Activated naive CD4-positive, alpha-beta T cell treated with anti-CD3 and anti-CD28 coated beads, Interleukin-2, amount 50 U/mL, for 16 hours (primary cell): ENCODE data around the gene KL.

ENCODE experiments used
- DNase-seq: peaks from one replicate; pipeline ENCODE4 v3.0.0-alpha.2; 2020

The KL gene

GRCh38 chr13:33006134-33006533, 10.1 kb upstream of the KL start:
- no peak for DNase-seq

DNA sequence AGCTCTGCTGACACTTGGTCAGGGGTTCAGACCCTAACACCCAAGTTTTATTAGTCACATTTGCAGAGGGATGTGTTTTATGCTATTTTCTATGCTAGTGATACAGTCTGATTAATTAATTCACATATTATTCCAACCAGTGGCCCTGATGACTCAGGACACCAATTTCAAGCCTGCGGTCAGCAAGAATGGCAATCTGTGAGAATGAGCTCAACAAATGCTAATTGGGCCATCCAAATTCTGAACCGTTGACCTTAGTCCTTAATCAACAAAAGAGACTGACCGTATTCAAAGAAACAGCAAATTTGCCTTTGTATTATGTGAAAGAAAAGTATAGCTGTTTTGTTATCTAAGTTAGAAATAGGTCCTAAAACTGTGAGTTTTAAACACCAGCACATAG, 9.6 kb upstream of the KL start:
- DNase-seq = no peak

DNA sequence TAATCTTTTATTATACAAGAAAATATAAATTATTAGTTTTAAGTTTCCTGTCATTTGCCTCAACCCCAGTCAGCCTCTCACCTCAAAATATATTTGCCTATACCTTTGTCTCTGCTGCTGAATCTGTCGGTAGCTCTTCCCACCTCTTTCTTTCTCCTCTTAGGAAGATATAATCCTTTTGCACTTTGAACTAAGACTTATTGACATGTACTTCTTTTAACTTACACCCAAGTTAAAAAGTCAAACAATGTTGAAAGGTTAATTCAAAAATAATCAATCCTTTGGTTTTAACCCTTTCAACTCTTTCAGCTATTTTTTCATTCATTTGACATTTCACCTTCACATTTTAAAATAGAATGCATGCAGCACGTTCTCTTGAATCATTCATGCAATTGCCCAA, 9.0 kb upstream of the KL start:
- no peak for DNase-seq

DNA sequence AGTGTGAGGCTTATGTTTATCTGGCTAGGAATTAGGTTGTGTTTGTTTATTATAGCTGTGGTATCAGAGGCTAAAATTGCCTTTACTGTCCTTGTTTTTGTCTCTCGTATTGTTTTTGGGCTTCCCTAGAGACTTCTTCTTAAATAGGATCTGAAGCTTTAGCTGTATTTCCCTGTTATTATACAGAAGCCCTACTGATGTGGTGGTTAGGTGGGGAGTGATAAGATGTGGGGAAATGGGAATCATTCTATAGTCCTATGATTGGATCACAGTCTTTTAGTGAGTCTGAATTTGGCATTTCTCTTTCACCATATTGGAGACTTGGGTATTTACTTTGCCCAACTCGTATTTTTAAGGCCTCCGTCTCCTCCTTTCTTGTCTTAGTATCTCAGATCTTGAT, 8.3 kb upstream of the KL start:
- DNase-seq = no peak

DNA sequence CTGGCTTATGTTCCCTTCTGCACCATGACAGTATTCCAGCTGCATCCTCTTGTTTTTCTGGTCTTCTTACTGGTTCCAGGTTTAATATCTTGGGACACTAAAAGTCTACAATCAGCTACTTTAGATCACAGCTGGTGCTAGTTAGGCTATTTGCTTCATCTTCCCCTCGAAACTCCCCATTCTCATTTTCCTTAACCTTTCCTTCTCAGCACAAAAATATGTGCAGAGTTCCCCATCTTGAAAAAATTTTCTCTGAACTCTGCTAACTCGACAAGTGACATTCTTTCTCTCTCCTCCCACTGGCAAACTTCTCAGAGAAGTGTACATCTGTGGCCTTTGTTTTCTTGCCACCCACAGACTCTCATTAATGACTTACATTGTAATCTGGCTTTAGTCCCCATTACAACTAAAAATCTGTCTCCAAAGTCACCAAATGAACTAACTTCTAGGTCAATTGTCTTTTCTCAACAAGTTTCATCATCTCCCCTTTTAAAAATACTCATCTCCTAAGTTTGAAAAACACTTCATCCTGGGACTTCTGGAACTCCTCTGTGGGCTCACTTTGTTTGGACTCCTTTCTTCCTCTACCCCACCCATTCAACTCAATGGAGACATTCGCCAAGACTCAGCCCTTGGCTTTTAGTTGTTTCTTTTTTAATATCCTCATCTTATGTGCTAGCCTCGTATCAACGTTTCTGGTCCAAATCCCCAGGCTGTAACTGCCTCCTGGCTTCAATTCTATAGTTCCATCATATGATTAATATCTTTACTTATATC, 7.1 kb upstream of the KL start:
- DNase-seq = no peak

GRCh38 chr13:33011828-33012470, 4.3 kb upstream of the KL start:
- no peak for DNase-seq

GRCh38 chr13:33014291-33014690, 1.9 kb upstream of the KL start:
- no peak for DNase-seq

DNA sequence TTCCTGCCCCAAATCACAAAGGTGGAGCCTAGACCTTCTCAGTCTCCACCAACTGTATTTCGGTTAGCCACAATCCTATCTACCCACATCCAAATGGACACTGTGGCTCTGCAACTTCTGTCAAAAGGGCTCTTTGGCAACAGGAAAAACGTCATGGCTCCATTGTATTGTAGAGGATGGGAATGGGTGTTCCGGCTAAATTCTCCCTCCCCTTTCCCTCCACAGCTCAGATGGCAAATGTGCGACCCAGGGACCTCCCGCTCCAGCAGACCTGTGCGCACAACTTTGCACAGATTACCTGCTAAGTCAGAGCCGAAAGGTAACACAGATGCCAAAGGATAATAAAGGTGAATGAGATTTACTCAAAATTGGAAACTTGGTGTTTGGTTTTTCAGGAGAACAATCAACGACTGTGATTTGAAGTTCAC, 968 bp upstream of the KL start:
- DNase-seq = no peak

GRCh38 chr13:33015791-33016323, 366 bp upstream of the KL start:
- no peak for DNase-seq

DNA sequence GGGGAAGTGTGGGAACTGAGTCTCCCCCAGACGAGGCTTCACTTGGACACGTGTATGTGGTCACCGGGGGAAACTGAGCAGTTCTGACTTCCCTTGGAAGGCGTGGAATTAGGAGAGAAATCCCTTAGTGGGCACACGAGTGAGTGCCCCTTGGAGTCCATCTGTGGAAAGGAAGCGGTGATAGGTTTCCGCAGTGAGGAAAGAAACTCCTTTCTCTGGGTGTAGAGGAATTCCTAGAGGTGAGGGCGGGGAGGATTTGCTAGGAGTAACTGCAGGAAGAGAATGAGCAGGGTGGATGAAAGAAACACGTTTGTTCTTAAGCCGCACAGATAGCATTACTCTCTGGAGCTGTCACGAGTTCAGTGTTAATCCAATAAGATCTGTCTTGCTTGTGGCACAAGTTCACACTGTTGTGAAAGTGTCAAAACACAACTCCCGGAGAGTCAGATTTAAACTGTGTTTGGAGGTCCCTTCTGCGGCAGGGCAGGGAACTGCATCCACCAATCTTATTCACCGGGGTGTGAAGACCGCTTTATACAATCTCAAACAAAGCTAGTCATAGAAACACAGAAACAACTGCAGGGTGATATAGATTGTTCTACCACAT, 1.2 kb downstream of the KL start:
- peak; percentile 29 for DNase-seq

DNA sequence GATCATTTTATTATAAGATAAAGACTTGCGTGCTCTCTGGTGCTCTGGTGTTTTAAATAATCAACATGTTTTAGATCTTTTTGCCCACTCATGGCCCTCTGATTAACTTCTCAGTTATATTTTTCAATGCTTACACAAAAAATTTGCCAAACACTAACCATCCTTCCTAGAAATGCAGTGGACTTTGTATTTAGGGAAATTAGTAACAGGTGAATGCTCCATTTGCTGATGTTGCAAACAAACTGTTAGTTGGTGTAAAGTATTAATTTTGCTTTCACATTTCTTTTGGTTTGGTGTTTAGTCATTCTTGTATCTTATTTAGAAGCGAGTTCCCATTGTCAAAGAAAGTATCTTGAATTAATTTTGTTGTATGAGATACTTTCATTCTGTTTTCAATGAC, 2.7 kb downstream of the KL start:
- DNase-seq = no peak

DNA sequence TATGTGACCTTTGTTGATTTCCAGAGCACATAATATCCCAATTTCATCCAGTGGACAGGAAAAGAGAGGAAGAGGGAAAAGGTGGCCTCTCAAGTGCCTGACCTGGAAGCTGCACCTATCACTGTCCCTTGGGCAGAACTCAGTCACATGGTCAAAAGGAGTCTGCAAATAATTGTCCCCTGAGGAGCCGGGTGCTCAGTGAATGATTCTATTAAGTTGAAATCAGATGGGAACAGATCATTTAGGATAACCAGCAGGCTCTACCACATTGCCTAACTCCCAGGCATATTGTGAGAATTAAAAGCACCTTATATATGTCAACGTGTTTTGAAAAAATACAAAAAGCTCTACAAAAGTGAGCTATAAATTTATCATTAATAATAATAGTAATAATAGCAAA, 6.8 kb downstream of the KL start:
- DNase-seq = no peak

GRCh38 chr13:33025220-33025744, 9.1 kb downstream of the KL start:
- no peak for DNase-seq

DNA sequence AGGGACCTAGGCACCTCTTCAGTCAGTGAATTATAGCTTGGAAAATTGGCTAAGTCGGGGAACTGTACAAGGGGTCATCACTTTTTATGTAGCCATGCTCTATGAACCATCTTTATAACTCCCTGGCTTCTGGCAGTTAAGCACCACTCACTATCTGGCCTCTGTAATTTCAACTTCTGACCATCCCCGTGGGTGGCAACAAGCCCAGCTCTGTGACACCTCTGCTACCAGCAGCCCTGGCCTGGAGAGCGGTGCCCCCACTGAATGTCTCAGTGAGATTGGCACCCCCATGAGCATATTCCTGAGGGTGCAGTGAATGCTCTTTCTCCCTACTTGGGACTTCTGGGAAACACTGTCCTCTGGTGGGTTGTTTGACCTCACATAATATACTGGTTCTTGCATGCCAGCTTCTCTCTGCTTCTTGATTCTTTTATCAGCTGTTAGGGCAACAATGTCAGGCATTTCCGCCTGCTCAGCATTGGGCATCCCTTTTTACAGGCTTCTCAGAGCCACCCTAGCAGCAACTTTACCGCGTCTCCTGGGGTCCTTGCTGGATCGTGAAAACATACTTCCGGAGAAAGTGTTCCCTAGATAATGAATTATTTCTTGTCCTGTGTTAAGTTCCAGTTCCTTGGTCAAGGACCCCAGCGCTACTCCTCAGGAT, 10.4 kb downstream of the KL start:
- no peak for DNase-seq

DNA sequence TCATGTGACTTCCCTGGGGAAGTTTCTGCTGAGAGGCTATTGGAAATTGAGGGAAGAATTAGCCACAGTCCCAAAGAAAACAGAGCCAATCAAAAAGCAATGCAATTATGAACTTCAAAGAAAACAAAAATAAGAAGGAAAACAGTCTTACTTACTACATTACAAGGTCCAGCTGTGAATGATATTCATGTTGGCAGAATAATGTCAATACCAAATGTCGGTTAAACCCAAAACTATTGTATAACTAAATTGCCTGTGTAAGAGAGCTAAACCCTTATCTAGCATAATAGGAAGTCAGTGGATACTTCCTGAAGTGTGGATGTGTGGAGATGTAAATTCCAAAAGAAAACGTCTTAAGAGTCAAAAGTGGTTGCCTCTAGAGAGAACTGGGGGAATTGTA, 12.4 kb downstream of the KL start:
- no peak for DNase-seq

GRCh38 chr13:33031277-33031676, 15.1 kb downstream of the KL start:
- no peak for DNase-seq

- DNase-seq = no peak
Observed at GRCh38 chr13:33032037-33032625, 15.9 kb downstream of the KL start.

DNA sequence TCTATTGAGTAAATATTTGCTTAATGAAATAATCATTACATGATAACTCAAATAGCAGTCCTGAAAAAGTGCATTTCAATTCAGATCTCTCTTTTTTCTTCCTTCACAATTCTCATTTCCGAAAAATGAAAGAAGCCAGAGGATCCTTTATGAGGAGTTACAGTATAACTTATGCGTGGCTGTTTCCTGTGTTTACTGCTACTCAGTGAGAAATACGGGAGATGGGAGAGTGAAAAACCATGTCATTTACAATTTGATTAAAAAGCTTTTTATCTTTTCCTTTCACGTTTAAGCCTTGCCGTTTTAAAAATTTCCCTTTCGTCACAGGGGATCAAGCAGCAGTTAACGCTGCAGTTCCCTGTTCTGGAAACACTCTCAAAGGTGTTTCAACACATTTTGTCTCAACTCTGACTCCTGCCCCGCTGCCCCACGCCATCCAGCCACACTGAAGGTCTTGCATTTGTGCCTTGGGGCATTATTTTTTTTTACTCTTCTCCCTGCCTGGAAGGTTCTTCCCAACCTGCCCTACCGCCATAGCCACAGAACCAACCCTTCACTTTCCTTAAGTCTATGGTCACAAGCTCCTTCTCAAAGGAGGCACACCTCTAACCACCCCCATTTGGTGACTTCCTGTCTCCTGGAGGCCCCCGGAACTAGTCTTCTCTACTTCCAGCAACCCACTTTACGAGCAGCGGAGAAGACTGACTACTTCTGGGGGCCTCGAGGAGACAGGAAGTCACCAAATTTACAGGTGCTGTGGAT, 17.0 kb downstream of the KL start:
- DNase-seq = peak; percentile 34

GRCh38 chr13:33033986-33034385, 17.8 kb downstream of the KL start:
- DNase-seq = no peak

DNA sequence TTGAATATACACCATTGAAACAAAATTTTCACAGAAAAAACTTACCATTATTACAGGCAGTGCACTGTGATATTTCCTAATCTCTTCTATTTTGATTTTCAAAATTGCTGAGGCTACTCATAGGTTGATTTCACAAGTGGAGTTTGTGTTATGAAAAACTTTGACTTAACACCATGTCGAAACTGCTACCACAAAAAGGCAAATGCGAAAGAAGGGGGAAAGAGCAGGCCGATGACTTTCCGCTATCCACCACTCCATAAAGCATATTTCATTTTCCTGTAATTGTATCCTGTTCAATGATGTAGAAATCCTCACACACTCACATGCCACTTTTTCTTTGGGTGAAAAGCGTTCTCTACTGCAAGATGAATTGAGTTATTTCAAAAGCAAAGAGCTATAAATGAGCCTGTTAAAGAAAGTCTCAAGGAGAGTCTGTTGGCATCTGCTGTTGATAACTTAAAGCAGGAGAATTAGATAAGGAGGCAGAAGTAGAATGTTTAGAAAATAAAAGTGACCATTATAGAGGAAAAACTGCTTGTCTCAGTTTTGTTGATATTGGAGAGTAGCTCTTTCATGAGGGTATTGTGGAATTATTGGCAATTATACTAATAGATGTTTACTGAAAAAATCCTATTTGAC, 18.8 kb downstream of the KL start:
- no peak for DNase-seq

- DNase-seq = no peak
Observed at GRCh38 chr13:33037673-33038072, 21.4 kb downstream of the KL start.

GRCh38 chr13:33040090-33040489, 23.9 kb downstream of the KL start:
- no peak for DNase-seq
